Endodermal cell (in vitro differentiated cells): Measurements from ENCODE around the gene LRMDA. TPM values are rescaled to one million over a fixed set of nuclear protein-coding genes. Genes with fewer than 3 reads are reported as not detected.

Experiments
- DNase-seq: peaks from one replicate; pipeline ENCODE4 v3.0.0-alpha.2; 2017
- H3K27ac ChIP-seq: 2 replicates; pipeline ENCODE4 v1.5.1; 2013; ENCODE audit warnings: mild to moderate bottlenecking, low read depth, low read length, moderate library complexity
- H3K27me3 ChIP-seq: 2 replicates; pipeline ENCODE4 v1.6.1; 2013; ENCODE audit warnings: mild to moderate bottlenecking, low read length, moderate library complexity; ENCODE audit not compliant: insufficient read depth, control insufficient read depth, poor library complexity, severe bottlenecking
- H3K36me3 ChIP-seq: 2 replicates; pipeline ENCODE4 v1.7.0; 2013; ENCODE audit warnings: mild to moderate bottlenecking, low read length, moderate library complexity; ENCODE audit not compliant: control insufficient read depth, insufficient read depth
- H3K4me1 ChIP-seq: one replicate; pipeline ENCODE4 v1.7.0; 2013; ENCODE audit warnings: low read length; ENCODE audit not compliant: control insufficient read depth, insufficient read depth
- H3K4me3 ChIP-seq: 2 replicates; pipeline ENCODE4 v1.5.1; 2013; ENCODE audit warnings: mild to moderate bottlenecking, low read length, moderate library complexity
- H3K9ac ChIP-seq: 2 replicates; pipeline ENCODE4 v1.6.1; 2013; ENCODE audit warnings: mild to moderate bottlenecking, low read length, moderate library complexity; ENCODE audit not compliant: poor library complexity, severe bottlenecking; ENCODE audit errors: extremely low read depth
- H3K9me3 ChIP-seq: 2 replicates; pipeline ENCODE4 v1.6.1; 2013; ENCODE audit warnings: mild to moderate bottlenecking, low read length, moderate library complexity; ENCODE audit not compliant: control insufficient read depth
- H3K27ac Mint-ChIP-seq: 2 replicates; pipeline ENCODE4 v1.8.0; 2020; ENCODE audit warnings: mixed read lengths
- H3K27me3 Mint-ChIP-seq: 2 replicates; pipeline ENCODE4 v1.8.0; 2021; ENCODE audit warnings: mild to moderate bottlenecking, mixed read lengths; ENCODE audit not compliant: insufficient read depth
- H3K36me3 Mint-ChIP-seq: 2 replicates; pipeline ENCODE4 v1.8.0; 2020; ENCODE audit warnings: low read depth, mixed read lengths
- H3K4me1 Mint-ChIP-seq: 2 replicates; pipeline ENCODE4 v1.8.0; 2020; ENCODE audit warnings: mixed read lengths
- H3K4me3 Mint-ChIP-seq: 2 replicates; pipeline ENCODE4 v1.8.0; 2020; ENCODE audit warnings: mild to moderate bottlenecking, moderate library complexity, mixed read lengths
- H3K9me3 Mint-ChIP-seq: 2 replicates; pipeline ENCODE4 v1.8.0; 2020; ENCODE audit warnings: mild to moderate bottlenecking, mixed read lengths
- WGBS, 2 experiments: methylation state at CpG; one replicate each; pipeline versions ENCODE4 v1.1.5 to v1.1.7; 2013; ENCODE audit warnings: missing lambda C conversion rate in 2 of 2, mixed read lengths in 1 of 2; ENCODE audit not compliant: insufficient coverage in 1 of 2, insufficient read length in 1 of 2; 5-methylcytosine and 5-hydroxymethylcytosine counted together
- total RNA-seq, 2 donors: library from RNA; stranded (reverse); fragmentation: NEBNext Ultra II Directional in 1 of 2; extraction: Animal tissue kit (Norgen Biotek cat#: 25700) in 1 of 2; gene quantifications; 2 replicates in 1 of 2; 3 replicates in 1 of 2; pipeline ENCODE4 v1.2.1, GENCODE V29; 2021
- TF ChIP-seq, protein P1 (sequence below): fragments of 200-600 bp; sonication (generic); conservative IDR thresholded peaks from 2 replicates; pipeline ENCODE4 v1.5.0; 2021; ENCODE audit warnings: antibody characterized with exemption, mild to moderate bottlenecking

Gene LRMDA
- total RNA-seq, 2 donors from 2014 or later = 1.7 to 5.1 TPM

DNA sequence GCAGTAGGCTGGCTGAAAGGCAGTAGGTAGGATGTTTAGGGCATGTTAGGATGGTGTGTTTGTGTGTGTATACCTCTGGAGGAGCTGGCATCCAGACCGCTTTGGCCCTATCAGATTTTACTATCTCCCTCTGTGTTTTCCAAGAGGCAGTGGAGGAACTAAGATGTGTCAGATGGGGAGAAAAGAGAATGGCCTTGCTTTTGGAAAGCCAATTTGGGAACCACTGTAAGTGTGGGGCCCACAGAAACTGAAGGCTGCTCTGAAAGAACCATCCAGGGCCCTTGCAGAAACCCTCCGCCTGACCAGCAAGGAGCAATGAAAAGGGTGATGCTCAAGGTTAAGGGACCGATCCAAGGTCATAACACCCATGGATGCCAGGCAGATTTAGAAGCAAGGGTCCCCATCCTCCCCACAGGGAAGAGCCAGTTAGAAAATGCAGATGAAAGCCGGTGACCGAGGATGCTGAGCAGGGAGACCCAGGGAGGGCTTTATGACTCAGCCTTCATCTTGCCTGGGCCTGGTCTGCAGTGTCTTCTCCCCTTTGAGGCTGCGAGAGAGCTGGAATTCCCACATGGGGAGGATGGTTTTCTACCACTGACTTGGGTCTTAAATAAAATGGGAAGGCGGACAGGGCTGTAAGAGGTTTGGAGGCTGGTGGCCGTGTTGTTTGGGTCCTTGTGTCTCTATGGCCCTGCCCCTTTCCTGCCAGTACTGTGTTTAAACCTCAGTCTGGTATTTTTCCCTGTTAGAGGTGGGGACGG lies 275.8 kb downstream of the LRMDA start:
- H3K9ac ChIP-seq = no peak overlapping the region
- H3K36me3 ChIP-seq = no peaks in the 10 kb centered on the region
- Mint-ChIP-seq H3K27ac (no peak overlapping the region), H3K27me3 (no peaks in the 10 kb centered on the region), H3K4me3 (no peak overlapping the region), H3K4me1 (no peaks in the 10 kb centered on the region), H3K9me3 (no peaks in the 10 kb centered on the region), H3K36me3 (no peaks in the 10 kb centered on the region)
- H3K27me3 ChIP-seq = no peaks in the 10 kb centered on the region
- H3K4me1 ChIP-seq = no peaks in the 10 kb centered on the region
- no peak overlapping the region for H3K27ac ChIP-seq
- no peak overlapping the region for H3K4me3 ChIP-seq
- no peak for DNase-seq
- 74 to 85% methylated on average over 7 to 9 of the region's 9 CpGs for WGBS, 2 experiments
- TF ChIP-seq, protein P1, sequence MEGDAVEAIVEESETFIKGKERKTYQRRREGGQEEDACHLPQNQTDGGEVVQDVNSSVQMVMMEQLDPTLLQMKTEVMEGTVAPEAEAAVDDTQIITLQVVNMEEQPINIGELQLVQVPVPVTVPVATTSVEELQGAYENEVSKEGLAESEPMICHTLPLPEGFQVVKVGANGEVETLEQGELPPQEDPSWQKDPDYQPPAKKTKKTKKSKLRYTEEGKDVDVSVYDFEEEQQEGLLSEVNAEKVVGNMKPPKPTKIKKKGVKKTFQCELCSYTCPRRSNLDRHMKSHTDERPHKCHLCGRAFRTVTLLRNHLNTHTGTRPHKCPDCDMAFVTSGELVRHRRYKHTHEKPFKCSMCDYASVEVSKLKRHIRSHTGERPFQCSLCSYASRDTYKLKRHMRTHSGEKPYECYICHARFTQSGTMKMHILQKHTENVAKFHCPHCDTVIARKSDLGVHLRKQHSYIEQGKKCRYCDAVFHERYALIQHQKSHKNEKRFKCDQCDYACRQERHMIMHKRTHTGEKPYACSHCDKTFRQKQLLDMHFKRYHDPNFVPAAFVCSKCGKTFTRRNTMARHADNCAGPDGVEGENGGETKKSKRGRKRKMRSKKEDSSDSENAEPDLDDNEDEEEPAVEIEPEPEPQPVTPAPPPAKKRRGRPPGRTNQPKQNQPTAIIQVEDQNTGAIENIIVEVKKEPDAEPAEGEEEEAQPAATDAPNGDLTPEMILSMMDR = no peak
- H3K9me3 ChIP-seq = no peaks in the 10 kb centered on the region

- Histone ChIP-seq H3K9me3 (no peaks in the 10 kb centered on the region), H3K4me3 (no peak overlapping the region), H3K27ac (no peak overlapping the region), H3K4me1 (no peaks in the 10 kb centered on the region), H3K36me3 (no peaks in the 10 kb centered on the region), H3K9ac (no peak overlapping the region), H3K27me3 (no peaks in the 10 kb centered on the region)
- Mint-ChIP-seq H3K9me3 (no peaks in the 10 kb centered on the region), H3K36me3 (no peaks in the 10 kb centered on the region), H3K27ac (no peak overlapping the region), H3K27me3 (no peaks in the 10 kb centered on the region), H3K4me3 (no peak overlapping the region), H3K4me1 (peaks cover 2% of the 10 kb centered on the region)
- TF ChIP-seq, protein P1 = no peak
- no peak for DNase-seq
- 72 to 93% methylated on average over 8 to 9 of the region's 9 CpGs for WGBS, 2 experiments
Observed at GRCh38 chr10:75708060-75708459, 276.6 kb downstream of the LRMDA start.

- Histone ChIP-seq H3K36me3 (no peaks in the 10 kb centered on the region), H3K9ac (no peak overlapping the region), H3K4me1 (no peaks in the 10 kb centered on the region), H3K4me3 (no peak overlapping the region), H3K27ac (no peak overlapping the region), H3K9me3 (no peaks in the 10 kb centered on the region), H3K27me3 (no peaks in the 10 kb centered on the region)
- Mint-ChIP-seq H3K4me1 (peaks cover 2% of the 10 kb centered on the region), H3K4me3 (no peak overlapping the region), H3K27me3 (peaks cover 5% of the 10 kb centered on the region), H3K27ac (no peak overlapping the region), H3K36me3 (no peaks in the 10 kb centered on the region), H3K9me3 (no peaks in the 10 kb centered on the region)
- TF ChIP-seq, protein P1 = no peak
- WGBS, 2 experiments = 89 to 100% methylated on average over 1 to 4 of the region's 4 CpGs
- DNase-seq = no peak
Observed at GRCh38 chr10:75709245-75709644, 277.8 kb downstream of the LRMDA start.
